GM10248 (cell line): ENCODE data around the gene CACUL1.
"Not testable (repeated sequence)": the region's sequence is repeated elsewhere in the genome, so short reads cannot be mapped to it uniquely, and the experiment has no call there.

Experiments used
- CTCF ChIA-PET: fragments of 300-600 bp; sonication (Branson Sonifier 250); formaldehyde crosslinking; extraction: SDS; loops from one replicate; lab custom pipeline; 2021; ENCODE audit warnings: antibody characterized with exemption; lab: Yijun Ruan, JAX
- POLR2A ChIA-PET: fragments of 350-650 bp; sonication (Branson Sonifier 250); formaldehyde crosslinking; extraction: SDS; loops from one replicate; lab custom pipeline; 2020; ENCODE audit warnings: antibody characterized with exemption; lab: Yijun Ruan, JAX
- DNase-seq: peaks from one replicate; pipeline ENCODE4 v3.0.0; 2012; ENCODE audit errors: extremely low spot score
- CTCF ChIP-seq: IDR thresholded peaks from 2 replicates; pipeline ENCODE4 v1.5.1; 2012; ENCODE audit warnings: mild to moderate bottlenecking, low read depth; ENCODE audit errors: extremely low read depth, missing control alignments, control extremely low read depth

The CACUL1 gene

DNA sequence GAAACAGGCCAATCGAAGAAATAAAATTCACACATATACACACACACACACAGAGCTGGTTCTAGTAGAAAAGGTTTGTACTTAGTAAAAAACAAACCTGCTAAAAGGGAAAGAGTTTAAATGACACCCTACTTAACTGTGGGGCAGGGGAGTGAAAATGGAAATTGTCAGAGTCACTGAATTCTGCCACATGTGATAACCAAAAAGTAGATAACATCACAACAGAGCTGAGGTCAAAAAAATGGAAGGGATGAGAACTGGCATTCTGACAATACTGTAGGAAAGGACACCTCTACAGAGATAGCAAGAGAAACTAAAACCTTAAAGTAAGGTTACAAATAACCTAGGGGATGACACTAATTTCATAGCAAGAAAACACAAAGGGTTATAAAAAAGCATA is 74.6 kb downstream of the CACUL1 start:
- DNase-seq = no peak
- POLR2A ChIA-PET = no interaction called here
- CTCF ChIA-PET = interaction anchor here (1.5 kb wide), 1 partner anchor 11 kb away, joined by 3 read pairs; no protein-coding TSS in a partner anchor

DNA sequence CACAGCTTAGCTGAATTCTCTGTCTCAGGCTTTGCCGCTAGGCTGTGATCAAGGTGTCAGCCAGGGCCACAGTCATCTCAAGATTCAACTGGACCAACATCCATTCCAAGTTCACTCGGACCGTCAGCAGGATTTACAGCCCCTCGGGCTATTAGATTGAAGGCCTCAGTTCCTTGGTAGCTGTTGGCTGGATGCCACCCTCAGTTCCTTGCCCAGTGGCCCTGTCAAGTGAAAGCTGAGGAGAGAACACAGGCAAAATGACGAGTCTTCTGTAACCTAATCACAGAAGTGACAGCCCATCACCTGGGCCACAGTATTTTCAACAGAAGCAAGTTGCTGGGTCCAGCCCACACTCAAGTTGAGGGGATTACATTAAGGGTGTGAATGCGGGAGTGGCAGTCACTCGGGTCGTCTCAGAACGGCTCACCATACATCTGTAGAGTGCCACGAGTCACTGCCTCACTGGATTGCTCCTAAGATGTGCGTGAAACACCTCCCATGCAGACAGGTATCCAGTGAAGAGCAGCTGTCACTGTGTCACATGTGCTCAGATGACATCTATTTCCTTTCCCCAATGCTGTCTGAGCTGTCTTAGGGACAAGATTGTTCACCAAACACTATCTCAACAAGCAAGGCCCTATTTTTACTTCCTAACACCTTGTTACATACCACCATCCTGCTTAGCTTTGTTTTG is 80.4 kb downstream of the CACUL1 start:
- no peak for DNase-seq
- POLR2A ChIA-PET = no interaction called here
- CTCF ChIA-PET = interaction anchor here (0.8 kb wide), 1 partner anchor 14 kb away, joined by 3 read pairs; no protein-coding TSS in a partner anchor
- no peak for TF ChIP-seq CTCF

More for the DNA sequence above, 74.6 kb downstream of the CACUL1 start:
- no peak for TF ChIP-seq CTCF

DNA sequence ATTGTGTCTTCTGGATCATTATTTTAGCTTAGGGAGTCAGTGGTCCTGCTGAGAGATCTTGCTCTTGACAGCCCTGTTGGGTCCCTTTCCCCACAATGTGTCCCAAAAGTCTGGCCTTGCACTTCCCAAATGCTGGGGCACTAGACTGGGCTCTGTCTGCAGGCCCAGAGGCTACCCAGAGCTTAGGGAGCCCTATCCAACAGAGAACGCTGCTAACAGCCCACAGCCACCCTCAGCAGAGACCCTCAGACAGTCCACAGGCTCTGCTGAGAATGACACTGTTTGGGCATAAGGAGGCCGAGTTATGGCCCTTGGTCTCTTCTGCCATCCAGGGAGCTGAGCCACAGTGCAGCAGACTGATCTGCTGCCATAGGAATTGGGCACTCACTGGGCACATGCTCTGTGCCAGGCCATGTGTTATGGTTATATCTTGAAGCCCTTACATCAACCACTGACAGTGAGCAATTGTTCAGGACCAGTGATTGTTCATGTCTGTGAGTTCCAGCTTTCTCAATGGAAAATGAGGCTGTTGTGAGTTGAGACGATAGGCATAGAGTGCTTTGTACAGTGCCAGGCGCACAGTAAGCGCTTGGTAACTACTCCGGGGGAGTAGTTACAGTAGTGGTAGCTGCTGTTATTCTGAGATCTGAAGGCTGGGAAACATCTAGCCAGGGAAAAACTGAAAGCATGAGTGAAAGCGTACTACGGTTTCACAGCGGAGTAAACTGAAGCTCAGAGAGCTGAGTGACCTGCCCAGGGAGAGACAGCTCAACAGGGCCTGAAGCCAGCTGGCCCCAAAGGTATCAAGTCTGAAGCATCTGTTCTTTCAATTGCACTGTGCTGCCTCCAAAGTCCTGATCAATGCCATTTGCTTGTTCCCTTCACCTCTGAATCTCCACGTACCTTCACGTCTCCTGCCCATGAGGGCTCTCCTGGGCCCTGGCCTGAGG is 81.7 kb downstream of the CACUL1 start:
- no peak for TF ChIP-seq CTCF
- CTCF ChIA-PET = interaction anchor here (0.7 to 2.0 kb wide), 3 partner anchors 8 to 16 kb away, joined by 3 to 5 read pairs (median 5); no protein-coding TSS in a partner anchor
- POLR2A ChIA-PET = no interaction called here
- DNase-seq = no peak

DNA sequence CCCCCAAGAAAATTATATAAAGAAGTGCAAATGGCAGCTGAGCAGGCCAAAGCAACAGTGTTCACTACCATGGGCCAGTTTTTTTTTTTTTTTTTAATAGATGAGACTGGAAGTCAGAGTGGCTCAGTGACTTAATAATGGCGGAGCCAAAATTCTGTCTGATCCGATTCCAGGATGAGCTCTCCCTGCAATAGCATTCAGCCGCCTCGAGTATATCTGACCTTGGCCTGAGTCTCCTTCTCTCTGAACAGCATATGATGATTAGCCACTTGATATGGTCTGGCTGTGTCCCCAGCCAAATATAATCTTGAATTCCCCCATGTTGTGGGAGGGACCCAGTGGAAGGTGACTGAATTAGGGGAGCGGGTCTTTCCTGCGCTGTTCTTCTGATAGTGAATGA is 82.6 kb downstream of the CACUL1 start:
- no peak for TF ChIP-seq CTCF
- CTCF ChIA-PET = interaction anchor here (1.5 to 2.0 kb wide), 2 partner anchors 13 to 17 kb away, joined by 5 read pairs; no protein-coding TSS in a partner anchor
- no peak for DNase-seq
- POLR2A ChIA-PET = no interaction called here

DNA sequence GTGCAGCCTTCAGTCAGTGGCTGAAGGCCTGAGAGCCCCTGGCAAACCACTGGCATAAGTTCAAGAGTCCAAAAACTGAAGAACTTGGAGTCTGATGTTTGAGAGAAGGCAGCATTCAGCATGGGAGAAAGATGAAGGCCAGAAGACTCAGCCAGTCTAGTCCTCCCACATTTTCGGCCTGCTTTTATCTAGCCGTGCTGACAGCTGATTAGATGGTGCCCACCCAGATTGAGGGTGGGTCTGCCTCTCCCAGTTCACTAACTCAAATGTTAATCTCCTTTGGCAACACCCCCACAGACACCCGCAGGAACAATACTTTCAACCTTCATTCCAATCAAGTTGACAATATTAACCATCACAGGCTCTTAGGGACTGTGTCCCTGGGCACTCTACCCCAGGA is 83.5 kb downstream of the CACUL1 start:
- CTCF ChIA-PET = interaction anchor here (1.5 kb wide), 2 partner anchors 14 to 19 kb away, joined by 4 to 5 read pairs; no protein-coding TSS in a partner anchor
- POLR2A ChIA-PET, DNase-seq: not testable (repeated sequence)

GRCh38 chr10:118670472-118671124 is 84.2 kb downstream of the CACUL1 start:
- no peak for DNase-seq
- ChIA-PET POLR2A (no interaction called here), CTCF (interaction anchor here (1.0 to 1.5 kb wide), 2 partner anchors 9 to 20 kb away, joined by 3 to 4 read pairs; no protein-coding TSS in a partner anchor)
- no peak for TF ChIP-seq CTCF
